ENCODE measurements around the gene MT1G. TPM values are rescaled to one million over a fixed set of nuclear protein-coding genes. Genes with fewer than 3 reads are reported as not detected.

MT1G gene
- polyA plus RNA-seq, 2 of the 4 experiments (the other 2 are of a cell fraction) = not detected

DNA sequence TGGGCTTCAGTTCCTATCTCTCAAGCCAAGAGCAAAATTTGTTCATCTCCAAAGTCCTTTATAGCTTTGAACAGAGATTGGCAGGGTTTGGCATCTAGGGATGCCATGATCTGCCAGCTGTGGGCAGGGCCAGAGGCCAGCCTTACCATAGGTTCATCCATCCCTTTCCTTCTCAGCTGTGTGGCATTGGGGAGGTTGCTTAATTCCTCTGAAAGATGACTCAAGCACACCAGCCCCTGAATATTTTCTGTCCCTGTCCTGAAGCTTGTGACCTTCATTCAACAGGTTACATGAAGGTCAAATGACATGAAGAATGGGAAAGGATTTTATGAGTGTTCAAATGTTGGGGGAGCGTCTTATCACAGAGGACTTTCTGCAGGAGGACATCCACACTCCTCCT lies 3.4 kb downstream of the MT1G start:
- no peak overlapping the region for H3K27ac ChIP-seq
- WGBS (ENCODE audit: missing lambda C conversion rate) = 74% methylated on average over 1 of the region's 1 CpG
- DNase-seq (ENCODE audit: low read depth in 1 of 2, low spot score in 1 of 2) = no peak
- no peak for FAIRE-seq
- no peak overlapping the region for H3K4me3 ChIP-seq
- TF ChIP-seq FOXS1 (CRISPR knock-in tag; IDR thresholded peaks at IDR 0.05) = no peak
- no peak for TF ChIP-seq MAFK (IDR thresholded peaks at IDR 0.05; ENCODE audit: partially characterized antibody)
- ChIA-PET POLR2A (no interaction called here), CTCF (interaction anchor here (1.5 kb wide), 1 partner anchor 20 kb away, joined by 4 read pairs; no protein-coding TSS in a partner anchor)
- no peaks in the 10 kb centered on the region for H3K9me3 ChIP-seq
- no peak overlapping the region for H3K4me2 ChIP-seq
- ATAC-seq = no peak
- no peaks in the 10 kb centered on the region for H3K4me1 ChIP-seq

- Histone ChIP-seq H3K9me3 (no peaks in the 10 kb centered on the region), H3K4me3 (no peak overlapping the region), H3K27ac (no peak overlapping the region), H3K4me2 (no peak overlapping the region), H3K4me1 (no peaks in the 10 kb centered on the region)
- ATAC-seq (no peak), DNase-seq (ENCODE audit: low read depth in 1 of 2, low spot score in 1 of 2) (no peak), FAIRE-seq (no peak)
- 86% methylated on average over 46 of the region's 48 CpGs for whole genome bisulfite sequencing (ENCODE audit: missing lambda C conversion rate)
- POLR2A ChIA-PET = no interaction called here
- CTCF ChIA-PET = interaction anchor here (0.6 to 3.8 kb wide), 4 partner anchors 15 to 285 kb away, joined by 3 to 15 read pairs (median 3); no protein-coding TSS in a partner anchor
- no peak for TF ChIP-seq RNF2 (IDR thresholded peaks at IDR 0.05; ENCODE audit: borderline replicate concordance, low read depth)
- TF ChIP-seq ELK1 (IDR thresholded peaks at IDR 0.05; ENCODE audit: low read depth, low read length) = no peak
- TF ChIP-seq TP53 (CRISPR knock-in tag; IDR thresholded peaks at IDR 0.05) = no peak
- no peak for TF ChIP-seq KDM1A (IDR thresholded peaks at IDR 0.05; ENCODE audit: low read depth)
- no peak for TF ChIP-seq GATA3 (IDR thresholded peaks at IDR 0.05; ENCODE audit: borderline replicate concordance)
- TF ChIP-seq E2F6 (IDR thresholded peaks at IDR 0.05; ENCODE audit: borderline replicate concordance, low read depth) = no peak
- TF ChIP-seq MAZ (IDR thresholded peaks at IDR 0.05; ENCODE audit: borderline replicate concordance, low read depth, low read length) = no peak
- no peak for TF ChIP-seq HDAC2 (IDR thresholded peaks at IDR 0.05)
- TF ChIP-seq, protein P1, sequence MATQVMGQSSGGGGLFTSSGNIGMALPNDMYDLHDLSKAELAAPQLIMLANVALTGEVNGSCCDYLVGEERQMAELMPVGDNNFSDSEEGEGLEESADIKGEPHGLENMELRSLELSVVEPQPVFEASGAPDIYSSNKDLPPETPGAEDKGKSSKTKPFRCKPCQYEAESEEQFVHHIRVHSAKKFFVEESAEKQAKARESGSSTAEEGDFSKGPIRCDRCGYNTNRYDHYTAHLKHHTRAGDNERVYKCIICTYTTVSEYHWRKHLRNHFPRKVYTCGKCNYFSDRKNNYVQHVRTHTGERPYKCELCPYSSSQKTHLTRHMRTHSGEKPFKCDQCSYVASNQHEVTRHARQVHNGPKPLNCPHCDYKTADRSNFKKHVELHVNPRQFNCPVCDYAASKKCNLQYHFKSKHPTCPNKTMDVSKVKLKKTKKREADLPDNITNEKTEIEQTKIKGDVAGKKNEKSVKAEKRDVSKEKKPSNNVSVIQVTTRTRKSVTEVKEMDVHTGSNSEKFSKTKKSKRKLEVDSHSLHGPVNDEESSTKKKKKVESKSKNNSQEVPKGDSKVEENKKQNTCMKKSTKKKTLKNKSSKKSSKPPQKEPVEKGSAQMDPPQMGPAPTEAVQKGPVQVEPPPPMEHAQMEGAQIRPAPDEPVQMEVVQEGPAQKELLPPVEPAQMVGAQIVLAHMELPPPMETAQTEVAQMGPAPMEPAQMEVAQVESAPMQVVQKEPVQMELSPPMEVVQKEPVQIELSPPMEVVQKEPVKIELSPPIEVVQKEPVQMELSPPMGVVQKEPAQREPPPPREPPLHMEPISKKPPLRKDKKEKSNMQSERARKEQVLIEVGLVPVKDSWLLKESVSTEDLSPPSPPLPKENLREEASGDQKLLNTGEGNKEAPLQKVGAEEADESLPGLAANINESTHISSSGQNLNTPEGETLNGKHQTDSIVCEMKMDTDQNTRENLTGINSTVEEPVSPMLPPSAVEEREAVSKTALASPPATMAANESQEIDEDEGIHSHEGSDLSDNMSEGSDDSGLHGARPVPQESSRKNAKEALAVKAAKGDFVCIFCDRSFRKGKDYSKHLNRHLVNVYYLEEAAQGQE (IDR thresholded peaks at IDR 0.05) = no peak
- no peak for TF ChIP-seq ESRRA (IDR thresholded peaks at IDR 0.05; ENCODE audit: borderline replicate concordance, low read length)
- TF ChIP-seq, protein P2, sequence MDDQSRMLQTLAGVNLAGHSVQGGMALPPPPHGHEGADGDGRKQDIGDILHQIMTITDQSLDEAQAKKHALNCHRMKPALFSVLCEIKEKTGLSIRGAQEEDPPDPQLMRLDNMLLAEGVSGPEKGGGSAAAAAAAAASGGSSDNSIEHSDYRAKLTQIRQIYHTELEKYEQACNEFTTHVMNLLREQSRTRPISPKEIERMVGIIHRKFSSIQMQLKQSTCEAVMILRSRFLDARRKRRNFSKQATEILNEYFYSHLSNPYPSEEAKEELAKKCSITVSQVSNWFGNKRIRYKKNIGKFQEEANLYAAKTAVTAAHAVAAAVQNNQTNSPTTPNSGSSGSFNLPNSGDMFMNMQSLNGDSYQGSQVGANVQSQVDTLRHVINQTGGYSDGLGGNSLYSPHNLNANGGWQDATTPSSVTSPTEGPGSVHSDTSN (IDR thresholded peaks at IDR 0.05) = no peak
- no peak for TF ChIP-seq FOXS1 (CRISPR knock-in tag; IDR thresholded peaks at IDR 0.05)
- no peak for TF ChIP-seq RFX5 (IDR thresholded peaks at IDR 0.05)
- TF ChIP-seq NR3C1 (IDR thresholded peaks at IDR 0.05) = no peak
- TF ChIP-seq HOXB13 (CRISPR knock-in tag; IDR thresholded peaks at IDR 0.05; ENCODE audit: low read depth) = no peak
- TF ChIP-seq NPAS2 (CRISPR knock-in tag; IDR thresholded peaks at IDR 0.05; ENCODE audit: borderline replicate concordance) = no peak
- TF ChIP-seq HOXB5 (CRISPR knock-in tag; IDR thresholded peaks at IDR 0.05) = no peak
- TF ChIP-seq RARB (CRISPR knock-in tag; IDR thresholded peaks at IDR 0.05) = no peak
- no peak for TF ChIP-seq PHF8 (IDR thresholded peaks at IDR 0.05; ENCODE audit: borderline replicate concordance, low read depth)
- no peak for TF ChIP-seq RCOR1 (IDR thresholded peaks at IDR 0.05; ENCODE audit: low read depth, low read length)
Measured at GRCh38 chr16:56662357-56663354, 5.2 kb downstream of the MT1G start.

Data from A549 (cell line).